NCI-H1436 (cell line): ENCODE measurements around the gene FLT3.
"Not testable (repeated sequence)": the region's sequence is repeated elsewhere in the genome, so short reads cannot be mapped to it uniquely, and the experiment has no call there.

Experiments used
- DNase-seq: peaks from one replicate; lab custom pipeline; 2025; lab: John Stamatoyannopoulos, UW

Gene FLT3

DNA sequence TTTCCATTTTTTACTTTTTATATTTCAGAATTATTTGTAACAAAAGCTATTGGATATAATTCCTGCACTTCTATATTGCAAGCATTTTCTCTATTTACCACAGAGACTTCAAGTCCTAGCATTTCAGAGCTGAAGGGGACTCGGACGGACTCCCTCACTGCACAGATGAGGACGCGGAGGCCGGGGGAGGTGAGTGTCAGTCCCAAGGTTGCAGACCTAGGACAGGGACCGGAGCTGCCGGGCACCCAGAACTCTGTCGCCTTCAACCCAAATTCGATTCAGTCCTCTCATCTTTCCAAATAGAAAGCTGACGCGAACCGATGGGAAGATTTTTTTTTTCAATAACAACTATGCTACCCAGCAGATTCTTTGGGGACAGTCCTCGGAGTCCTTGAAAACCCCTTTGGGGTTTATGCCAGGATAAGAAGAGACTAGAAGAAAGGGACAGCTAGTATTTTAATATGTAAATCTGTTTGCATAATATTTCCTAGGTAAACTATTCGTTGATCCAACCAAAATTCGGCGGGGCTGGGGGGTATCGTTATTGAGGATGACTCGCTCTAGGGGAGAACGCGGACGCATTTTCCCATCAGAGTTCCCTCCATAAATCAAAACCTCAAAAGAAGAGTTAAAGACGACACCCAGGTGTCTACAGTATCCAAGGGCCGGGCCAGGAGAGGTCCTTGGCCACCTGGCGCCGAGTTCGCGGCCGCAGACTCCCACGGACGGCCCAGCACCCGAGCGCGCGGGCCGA lies 803 bp downstream of the FLT3 start:
- DNase-seq = no peak

DNA sequence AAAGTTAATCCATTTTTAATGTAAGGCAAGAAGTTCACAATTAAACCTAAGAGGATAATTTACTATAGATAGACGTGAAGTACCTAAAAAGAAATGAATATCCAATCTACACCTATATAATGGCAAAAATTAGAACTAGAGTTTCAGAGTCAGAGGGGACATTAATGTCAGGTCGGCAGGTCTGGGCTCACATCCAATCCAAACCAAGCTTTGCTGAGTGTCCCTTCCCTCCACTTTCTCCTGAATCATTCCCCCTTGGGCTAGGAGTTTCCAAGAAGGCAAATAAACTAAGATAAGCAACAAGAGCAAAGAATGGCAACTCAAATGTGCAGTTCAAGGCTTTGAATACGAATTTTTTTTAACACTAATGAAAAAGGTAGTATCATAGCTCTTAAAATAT lies 2.9 kb downstream of the FLT3 start:
- DNase-seq = no peak

- no peak for DNase-seq
These were observed 6.1 kb downstream of the FLT3 start for GRCh38 chr13:28094306-28094705.

DNA sequence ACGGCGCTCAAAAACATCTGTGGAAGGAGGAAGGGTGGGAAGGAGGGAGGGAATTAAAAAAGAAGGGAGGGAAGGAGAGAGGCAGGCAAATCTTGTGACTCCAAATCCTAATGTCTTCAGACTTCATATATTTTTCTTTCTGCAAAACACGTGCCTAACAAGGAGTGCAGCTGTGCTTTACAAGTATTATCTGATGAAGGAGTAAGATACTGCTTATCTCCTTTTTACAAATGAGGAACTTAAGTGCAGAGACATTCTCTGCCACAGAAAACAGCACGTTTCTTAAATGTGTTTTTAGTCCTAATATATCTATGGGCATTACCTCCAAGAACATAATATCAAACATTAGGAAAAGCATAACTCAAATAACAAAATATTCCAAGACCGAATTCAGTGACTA lies 6.5 kb downstream of the FLT3 start:
- DNase-seq = no peak

DNA sequence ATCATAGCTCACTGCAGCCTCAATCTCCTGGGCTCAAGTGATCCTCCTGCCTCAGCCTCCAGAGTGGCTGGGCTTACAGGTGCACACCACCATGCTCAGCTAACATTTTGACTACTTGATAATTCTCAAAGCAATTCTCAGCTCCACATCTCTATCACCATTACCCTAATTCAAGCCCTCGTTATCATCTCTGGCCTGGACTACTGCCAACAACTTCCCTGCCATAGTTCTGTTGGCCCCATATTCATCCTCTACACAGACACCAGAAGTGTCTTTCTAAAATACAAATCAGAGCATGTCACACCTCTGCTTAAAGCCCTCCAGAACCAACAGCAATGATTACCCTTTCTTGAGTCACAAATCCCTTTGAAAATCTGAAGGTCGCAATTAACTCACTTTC lies 7.9 kb downstream of the FLT3 start:
- DNase-seq = no peak

GRCh38 chr13:28089065-28089464 lies 11.3 kb downstream of the FLT3 start:
- DNase-seq = no peak

DNA sequence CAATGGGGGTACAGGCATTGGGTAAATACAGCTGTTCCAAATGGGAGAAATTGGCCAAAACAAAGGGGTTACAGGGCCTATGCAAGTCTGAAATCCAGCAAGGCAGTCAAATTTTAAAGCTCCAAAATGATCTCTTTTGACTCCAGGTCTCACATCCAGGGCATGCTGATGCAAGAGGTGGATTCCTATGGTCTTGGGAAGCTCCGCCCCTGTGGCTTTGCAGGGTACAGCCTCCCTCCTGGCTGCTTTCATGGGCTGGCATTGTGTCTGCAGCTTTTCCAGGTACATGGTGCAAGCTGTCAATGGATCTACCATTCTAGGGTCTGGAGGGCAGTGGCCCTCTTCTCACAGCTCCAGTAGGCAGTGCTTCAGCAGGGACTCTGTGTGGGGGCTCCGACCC lies 22.6 kb downstream of the FLT3 start:
- not testable (repeated sequence) for DNase-seq

DNA sequence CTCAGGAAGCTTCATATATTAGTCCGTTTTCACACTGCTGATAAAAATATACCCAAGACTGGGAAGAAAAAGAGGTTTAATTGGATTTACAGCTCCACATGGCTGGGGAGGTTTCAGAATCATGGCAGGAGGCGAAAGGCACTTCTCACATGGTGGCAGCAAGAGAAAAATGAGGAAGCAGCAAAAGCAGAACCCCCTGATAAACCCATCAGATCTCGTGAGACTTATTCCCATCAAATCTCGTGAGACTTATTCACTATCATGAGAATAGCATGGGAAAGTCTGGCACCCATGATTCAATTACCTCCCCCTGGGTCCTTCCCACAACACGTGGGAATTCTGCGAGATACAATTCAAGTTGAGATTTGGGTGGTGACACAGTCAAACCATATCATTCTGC lies 23.1 kb downstream of the FLT3 start:
- no peak for DNase-seq

- DNase-seq = no peak
These were observed 29.0 kb downstream of the FLT3 start for GRCh38 chr13:28071424-28071823.

- no peak for DNase-seq
These were observed 32.9 kb downstream of the FLT3 start for GRCh38 chr13:28067491-28067890.

GRCh38 chr13:28058866-28059613 lies 41.3 kb downstream of the FLT3 start:
- DNase-seq = no peak

DNA sequence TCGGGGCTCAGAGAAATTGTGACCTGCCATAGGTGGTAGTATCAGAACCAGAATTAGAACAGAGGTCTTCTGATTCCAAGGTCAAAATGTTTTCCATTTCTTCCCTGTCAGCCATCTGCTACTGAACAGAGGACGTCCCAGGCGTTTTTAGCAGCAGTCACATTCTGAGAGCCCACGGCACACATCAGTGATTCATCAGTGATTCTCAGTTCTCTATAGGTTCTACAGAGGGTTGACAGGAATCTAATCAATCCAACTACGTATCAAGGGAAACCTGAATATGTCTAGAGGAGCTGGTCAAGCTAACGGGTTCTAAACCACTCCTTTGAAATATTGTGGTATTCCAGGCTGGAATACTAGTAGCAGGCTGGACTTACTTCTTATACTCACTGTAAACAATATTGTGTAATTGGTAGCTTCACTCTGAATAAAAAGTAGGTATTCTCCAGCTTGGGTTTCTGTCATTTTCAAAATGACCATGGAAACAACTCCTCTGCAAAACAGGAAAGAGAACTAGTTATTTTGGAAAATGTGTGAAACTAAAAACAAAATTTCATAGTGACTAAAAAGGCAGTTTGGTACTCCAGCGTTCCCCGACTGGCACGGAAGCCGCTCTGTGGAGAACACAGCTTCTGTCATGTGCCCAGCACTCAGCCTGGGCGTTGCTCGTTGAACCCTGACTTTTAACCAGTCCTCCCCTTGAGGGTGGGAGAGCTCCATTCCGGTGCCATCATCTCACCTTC lies 43.2 kb downstream of the FLT3 start:
- no peak for DNase-seq

DNA sequence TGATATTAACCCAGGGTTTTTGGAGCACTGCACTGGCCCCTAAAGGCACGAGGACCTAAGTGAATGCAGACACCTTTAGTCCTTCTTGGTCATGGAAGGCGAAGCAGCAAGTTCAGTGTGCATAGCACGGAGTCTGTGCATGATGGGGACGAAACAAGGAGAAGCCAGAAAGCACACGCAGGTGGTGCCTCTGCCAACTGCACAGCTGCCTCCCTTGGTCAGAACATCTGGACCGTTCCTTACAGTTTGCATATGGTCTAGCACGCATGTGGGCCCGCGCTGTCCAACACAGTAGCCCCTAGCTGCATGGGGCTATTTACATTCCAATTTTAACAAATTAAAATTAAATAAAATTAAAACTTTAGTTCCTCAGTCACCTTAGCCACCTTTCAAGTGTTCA lies 44.0 kb downstream of the FLT3 start:
- DNase-seq = no peak

- no peak for DNase-seq
These were observed 45.0 kb downstream of the FLT3 start for GRCh38 chr13:28055357-28055756.

GRCh38 chr13:28052945-28053344 lies 47.4 kb downstream of the FLT3 start:
- DNase-seq = no peak

DNA sequence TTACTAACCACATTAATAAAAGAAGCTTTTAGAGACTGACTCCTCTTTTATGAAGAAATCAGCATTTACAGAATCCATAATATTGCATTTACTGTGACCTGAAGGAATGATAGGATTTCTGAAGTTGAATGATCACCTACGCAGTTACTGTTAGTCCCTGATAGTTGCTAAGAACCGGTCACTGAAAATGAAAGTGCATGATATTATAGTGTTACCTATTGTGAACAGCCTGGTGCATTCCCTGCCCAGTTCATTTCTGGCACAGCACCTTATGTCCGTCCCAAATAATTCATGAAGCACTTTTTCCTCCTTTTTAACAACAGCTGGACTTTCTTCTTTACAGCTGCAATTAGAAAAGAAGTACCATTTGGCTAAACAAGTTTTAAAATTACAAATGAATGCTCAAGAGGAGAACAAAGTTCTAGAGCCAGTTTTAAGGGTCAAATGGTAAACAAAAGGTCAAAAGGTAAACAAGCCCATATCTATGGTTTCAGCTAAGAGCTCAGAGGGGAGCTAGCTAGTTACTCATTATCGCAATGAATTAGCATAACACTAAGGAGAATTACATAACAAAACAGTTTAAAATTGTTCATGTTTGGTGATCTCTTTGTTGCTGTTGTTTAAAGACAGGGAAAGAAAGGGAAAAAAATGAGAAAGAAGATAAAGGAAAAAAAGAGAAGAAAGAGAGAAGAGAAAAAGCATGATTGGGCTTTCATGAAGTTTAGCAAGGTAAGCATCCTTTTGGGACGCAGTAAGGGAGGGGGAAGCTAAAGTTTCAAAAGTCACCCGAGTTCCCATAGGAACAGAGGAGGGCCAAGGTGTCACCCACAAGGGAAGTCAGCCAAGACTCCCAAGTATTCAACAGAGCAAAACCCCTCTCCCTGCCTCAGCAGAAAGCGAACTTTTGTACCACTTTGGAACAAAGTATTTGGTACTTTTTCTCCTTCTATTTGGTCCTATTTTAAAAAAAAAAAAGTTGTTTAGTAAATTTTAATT lies 50.2 kb downstream of the FLT3 start:
- no peak for DNase-seq

GRCh38 chr13:28049215-28049614 lies 51.2 kb downstream of the FLT3 start:
- DNase-seq = no peak

DNA sequence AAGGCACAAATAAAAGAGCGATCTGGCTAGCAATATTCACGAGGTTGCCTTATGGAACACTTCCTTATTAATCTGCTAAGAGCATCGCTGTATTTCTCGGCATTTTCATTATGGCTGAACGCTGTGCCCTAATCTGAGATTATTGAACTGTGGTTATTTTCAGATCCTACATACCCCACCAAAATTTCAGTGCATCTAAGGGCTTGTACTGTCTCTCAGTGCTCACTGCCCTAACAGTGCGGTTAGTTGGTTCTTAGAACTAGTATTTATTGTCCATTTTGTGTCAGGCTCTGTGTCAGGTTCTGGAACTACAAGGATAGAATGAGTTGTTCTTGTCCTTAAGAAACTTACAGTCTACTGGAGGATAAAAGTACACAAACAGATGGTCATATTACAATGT lies 51.6 kb downstream of the FLT3 start:
- no peak for DNase-seq

- DNase-seq = no peak
These were observed 52.5 kb downstream of the FLT3 start for GRCh38 chr13:28047757-28048388.

DNA sequence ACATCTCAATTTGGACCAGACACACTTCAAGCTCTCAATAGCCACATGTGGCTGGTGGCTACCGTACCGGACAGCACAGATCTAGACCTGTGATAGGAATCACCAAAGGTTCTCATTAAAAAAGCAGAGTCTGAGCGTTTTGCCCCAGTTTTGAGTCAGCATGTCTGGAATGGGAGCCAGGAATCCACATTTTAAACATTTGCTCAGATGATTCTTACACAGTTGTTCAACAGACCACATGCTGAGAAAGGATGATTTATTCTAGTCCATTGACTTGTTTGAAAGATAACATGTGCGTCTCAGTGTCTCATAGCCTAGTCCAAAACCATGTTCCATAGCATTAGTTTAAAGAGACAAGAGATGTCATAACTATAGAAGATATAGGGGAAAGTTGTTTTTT lies 53.4 kb downstream of the FLT3 start:
- no peak for DNase-seq

DNA sequence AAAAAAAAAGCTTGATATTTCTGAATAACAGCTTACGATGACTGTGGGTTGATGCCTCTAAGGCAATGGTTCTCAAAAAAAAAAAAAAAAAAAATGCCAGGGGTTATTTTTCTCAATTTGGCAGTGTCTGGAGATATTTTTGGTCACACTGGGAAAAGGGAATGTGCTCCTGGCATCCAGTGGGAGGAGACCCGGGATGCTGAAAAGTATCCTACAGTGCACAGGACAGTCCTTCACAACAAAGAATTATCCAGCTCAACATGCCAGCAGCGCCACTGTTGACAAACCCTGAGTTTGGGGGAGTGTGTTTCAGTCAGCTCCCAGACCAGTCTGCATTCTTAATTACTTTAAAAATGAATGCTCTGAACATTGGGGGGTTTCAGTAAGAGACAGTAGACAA lies 54.5 kb downstream of the FLT3 start:
- DNase-seq = no peak
